ENCODE results near the gene EIF2S3B.

Gene EIF2S3B

GRCh38 chr12:10540776-10541205, 35.1 kb downstream of the EIF2S3B start:
- Histone ChIP-seq H3K36me3 (ENCODE audit: insufficient read depth, low read length) (no peaks in the 10 kb centered on the region), H3K27me3 (ENCODE audit: insufficient read depth, low read length, poor library complexity) (no peaks in the 10 kb centered on the region), H4K20me1 (ENCODE audit: insufficient read depth, low read length) (no peaks in the 10 kb centered on the region), H2AFZ (ENCODE audit: low read depth, low read length) (no peak overlapping the region), H3K9ac (ENCODE audit: low read depth, low read length) (no peak overlapping the region), H3K4me3 (ENCODE audit: low read depth in 1 of 2, low read length in 2 of 2) (no peak overlapping the region), H3K4me2 (ENCODE audit: insufficient read depth, low read length) (no peak overlapping the region), H3K9me3 (ENCODE audit: insufficient read depth, low read length, severe bottlenecking) (no peaks in the 10 kb centered on the region), H3K4me1 (ENCODE audit: insufficient read depth, low read length) (peaks cover 15% of the 10 kb centered on the region), H3K79me2 (ENCODE audit: insufficient read depth, low read length) (no peaks in the 10 kb centered on the region), H3K27ac (ENCODE audit: low read length) (no peak overlapping the region)
- DNase-seq (no peak), ATAC-seq (ENCODE audit: insufficient read depth, low read depth) (peak; percentile 62)
- TF ChIP-seq CTCF (IDR thresholded peaks at IDR 0.05; ENCODE audit: borderline replicate concordance, extremely low read depth, low read length, poor library complexity, severe bottlenecking) (no peak), EZH2 (IDR thresholded peaks at IDR 0.05; ENCODE audit: borderline replicate concordance, low read depth, low read length, severe bottlenecking) (no peak)

DNA sequence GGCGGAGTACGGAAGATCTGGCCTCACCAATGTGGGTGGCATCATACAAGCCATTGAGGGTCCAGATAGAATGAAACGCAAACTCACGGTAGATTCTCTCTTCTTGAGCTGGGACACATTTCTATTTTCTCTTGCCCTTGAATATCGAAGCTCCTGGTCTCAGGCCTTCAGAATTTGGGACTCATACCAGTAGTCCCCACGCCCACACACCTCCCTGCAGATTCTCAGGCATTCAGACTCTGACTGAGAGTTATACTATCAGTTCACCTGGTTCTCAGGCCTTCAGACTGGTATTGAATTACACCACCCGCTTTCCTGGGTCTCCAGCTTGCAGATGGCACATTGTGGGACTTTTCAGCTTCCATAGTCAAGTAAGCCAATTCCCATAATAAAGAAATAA, 37.8 kb downstream of the EIF2S3B start:
- H3K36me3 ChIP-seq (ENCODE audit: insufficient read depth, low read length), result no peaks in the 10 kb centered on the region
- H3K4me2 ChIP-seq (ENCODE audit: insufficient read depth, low read length), result no peak overlapping the region
- H3K9ac ChIP-seq (ENCODE audit: low read depth, low read length), result no peak overlapping the region
- TF ChIP-seq CTCF (IDR thresholded peaks at IDR 0.05; ENCODE audit: borderline replicate concordance, extremely low read depth, low read length, poor library complexity, severe bottlenecking) (no peak), EZH2 (IDR thresholded peaks at IDR 0.05; ENCODE audit: borderline replicate concordance, low read depth, low read length, severe bottlenecking) (no peak)
- ATAC-seq (ENCODE audit: insufficient read depth, low read depth) (no peak), DNase-seq (no peak)
- H3K4me1 ChIP-seq (ENCODE audit: insufficient read depth, low read length), result peaks cover 15% of the 10 kb centered on the region
- no peaks in the 10 kb centered on the region for H3K9me3 ChIP-seq (ENCODE audit: insufficient read depth, low read length, severe bottlenecking)
- no peak overlapping the region for H3K27ac ChIP-seq (ENCODE audit: low read length)
- no peaks in the 10 kb centered on the region for H3K27me3 ChIP-seq (ENCODE audit: insufficient read depth, low read length, poor library complexity)
- no peak overlapping the region for H2AFZ ChIP-seq (ENCODE audit: low read depth, low read length)
- H3K79me2 ChIP-seq (ENCODE audit: insufficient read depth, low read length), result no peaks in the 10 kb centered on the region
- no peak overlapping the region for H3K4me3 ChIP-seq (ENCODE audit: low read depth in 1 of 2, low read length in 2 of 2)
- H4K20me1 ChIP-seq (ENCODE audit: insufficient read depth, low read length), result no peaks in the 10 kb centered on the region

DNA sequence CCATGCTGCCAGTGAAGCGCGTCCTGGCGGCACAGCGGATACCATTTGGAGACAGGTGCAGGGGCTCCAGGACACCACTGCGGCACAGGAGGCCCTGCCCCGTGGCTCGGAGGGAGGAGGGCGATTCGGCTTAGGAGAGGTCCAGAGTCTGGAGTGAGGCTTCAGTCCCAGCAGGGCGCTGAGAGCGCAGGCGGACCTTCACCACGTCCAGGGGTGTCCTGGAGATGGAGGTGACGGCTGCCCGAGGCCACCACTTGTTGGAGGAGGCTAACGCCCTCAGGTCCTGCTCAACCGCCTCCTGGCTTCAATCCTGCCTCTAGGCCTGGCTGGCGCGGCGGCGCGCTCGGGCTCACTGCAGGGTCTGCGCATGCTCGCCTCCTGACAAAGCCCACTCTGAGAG, 45.7 kb downstream of the EIF2S3B start:
- peaks cover 22% of the 10 kb centered on the region for H3K4me1 ChIP-seq (ENCODE audit: insufficient read depth, low read length)
- no peaks in the 10 kb centered on the region for H4K20me1 ChIP-seq (ENCODE audit: insufficient read depth, low read length)
- no peaks in the 10 kb centered on the region for H3K36me3 ChIP-seq (ENCODE audit: insufficient read depth, low read length)
- ATAC-seq (ENCODE audit: insufficient read depth, low read depth) (no peak), DNase-seq (no peak)
- no peak overlapping the region for H2AFZ ChIP-seq (ENCODE audit: low read depth, low read length)
- TF ChIP-seq EZH2 (IDR thresholded peaks at IDR 0.05; ENCODE audit: borderline replicate concordance, low read depth, low read length, severe bottlenecking) (no peak), CTCF (IDR thresholded peaks at IDR 0.05; ENCODE audit: borderline replicate concordance, extremely low read depth, low read length, poor library complexity, severe bottlenecking) (no peak)
- peaks cover 4% of the 10 kb centered on the region for H3K9me3 ChIP-seq (ENCODE audit: insufficient read depth, low read length, severe bottlenecking)
- no peak overlapping the region for H3K4me2 ChIP-seq (ENCODE audit: insufficient read depth, low read length)
- H3K27me3 ChIP-seq (ENCODE audit: insufficient read depth, low read length, poor library complexity), result no peaks in the 10 kb centered on the region
- no peaks in the 10 kb centered on the region for H3K79me2 ChIP-seq (ENCODE audit: insufficient read depth, low read length)
- H3K27ac ChIP-seq (ENCODE audit: low read length), result no peak overlapping the region
- no peak overlapping the region for H3K4me3 ChIP-seq (ENCODE audit: low read depth in 1 of 2, low read length in 2 of 2)
- no peak overlapping the region for H3K9ac ChIP-seq (ENCODE audit: low read depth, low read length)

GRCh38 chr12:10553148-10553547, 47.5 kb downstream of the EIF2S3B start:
- TF ChIP-seq CTCF (IDR thresholded peaks at IDR 0.05; ENCODE audit: borderline replicate concordance, extremely low read depth, low read length, poor library complexity, severe bottlenecking), result no peak
- TF ChIP-seq EZH2 (IDR thresholded peaks at IDR 0.05; ENCODE audit: borderline replicate concordance, low read depth, low read length, severe bottlenecking), result no peak
- no peak overlapping the region for H3K4me2 ChIP-seq (ENCODE audit: insufficient read depth, low read length)
- no peaks in the 10 kb centered on the region for H3K27me3 ChIP-seq (ENCODE audit: insufficient read depth, low read length, poor library complexity)
- no peak overlapping the region for H3K27ac ChIP-seq (ENCODE audit: low read length)
- H3K4me3 ChIP-seq (ENCODE audit: low read depth in 1 of 2, low read length in 2 of 2), result no peak overlapping the region
- H3K36me3 ChIP-seq (ENCODE audit: insufficient read depth, low read length), result no peaks in the 10 kb centered on the region
- no peak overlapping the region for H2AFZ ChIP-seq (ENCODE audit: low read depth, low read length)
- peaks cover 33% of the 10 kb centered on the region for H3K4me1 ChIP-seq (ENCODE audit: insufficient read depth, low read length)
- H4K20me1 ChIP-seq (ENCODE audit: insufficient read depth, low read length), result no peaks in the 10 kb centered on the region
- no peaks in the 10 kb centered on the region for H3K79me2 ChIP-seq (ENCODE audit: insufficient read depth, low read length)
- no peak overlapping the region for H3K9ac ChIP-seq (ENCODE audit: low read depth, low read length)
- no peak for DNase-seq
- H3K9me3 ChIP-seq (ENCODE audit: insufficient read depth, low read length, severe bottlenecking), result peaks cover 4% of the 10 kb centered on the region
- no peak for ATAC-seq (ENCODE audit: insufficient read depth, low read depth)

All from DND-41 (cell line).